H1 (cell line): ENCODE results near the gene HCAR1.

Experiments
- EZH2 ChIP-seq: fragments of 200-600 bp; sonication (generic); IDR thresholded peaks from 2 replicates; pipeline ENCODE4 v1.7.1; 2012; ENCODE audit warnings: low read depth, mild to moderate bottlenecking, moderate library complexity, low read length, inconsistent platforms; ENCODE audit not compliant: severe bottlenecking
- POLR2A ChIP-seq, 2 experiments: IDR thresholded peaks; 1 replicate in 1 of 2; 2 replicates in 1 of 2; pipeline ENCODE4 v1.6.1; 2011; ENCODE audit warnings: low read depth in 2 of 2, low read length in 2 of 2, mild to moderate bottlenecking in 2 of 2; ENCODE audit errors: control extremely low read depth in 1 of 2
- POU5F1 ChIP-seq: IDR thresholded peaks from 2 replicates; pipeline ENCODE4 v1.6.1; 2011; ENCODE audit warnings: low read depth, mild to moderate bottlenecking, low read length, moderate library complexity

DNA sequence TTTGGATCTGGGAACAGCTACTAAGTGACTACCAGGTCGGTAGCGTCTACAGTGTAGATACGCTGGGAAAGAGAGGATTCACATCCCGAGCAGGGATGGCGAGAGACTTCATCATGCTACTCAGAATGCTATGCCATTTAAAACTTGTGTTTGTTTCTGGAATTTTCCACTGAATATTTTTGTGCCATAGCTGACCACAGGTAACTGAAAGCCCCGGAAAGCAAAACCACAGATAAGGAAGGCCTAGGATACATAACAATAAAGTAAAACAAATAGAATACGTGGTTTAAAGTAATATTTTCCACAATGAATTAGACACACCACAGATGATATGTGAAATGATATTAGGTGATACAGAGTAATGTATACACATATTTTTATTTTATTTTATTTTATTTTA is 7.9 kb upstream of the HCAR1 start:
- TF ChIP-seq POU5F1, result no peak
- TF ChIP-seq POLR2A (IDR thresholded peaks at IDR 0.05; ENCODE audit: control extremely low read depth in 1 of 2, low read depth in 2 of 2, low read length in 2 of 2), result no peak
- TF ChIP-seq EZH2, result no peak
